HepG2 (cell line): Measurements from ENCODE around the gene ZMYND8. TPM values are rescaled to one million over a fixed set of nuclear protein-coding genes. Genes with fewer than 3 reads are reported as not detected.

Experiments used
- ARID3A ChIP-seq: IDR thresholded peaks from 2 replicates; pipeline ENCODE4 v1.6.1; 2012; ENCODE audit warnings: low read depth, low read length, improper control_type of control experiment
- DDIT3 ChIP-seq: sonication (generic); formaldehyde crosslinking; IDR thresholded peaks from 2 replicates; pipeline ENCODE4 v1.4.0; 2020; ENCODE audit warnings: mild to moderate bottlenecking, missing genetic modification reagents
- ETV6 ChIP-seq: sonication (generic); formaldehyde crosslinking; conservative IDR thresholded peaks from 2 replicates; pipeline ENCODE4 v1.4.0; 2020; ENCODE audit warnings: missing genetic modification reagents
- HIC2 ChIP-seq: sonication (generic); formaldehyde crosslinking; IDR thresholded peaks from 2 replicates; pipeline ENCODE4 v1.9.0; 2022; ENCODE audit warnings: low read depth, missing genetic modification reagents
- HMGXB4 ChIP-seq, 2 experiments: sonication (generic) in 1 of 2; formaldehyde crosslinking in 1 of 2; IDR thresholded peaks; 2 replicates each; pipeline versions ENCODE4 v1.4.0 to v1.6.1; 2018 to 2020; ENCODE audit warnings: missing genetic modification reagents in 2 of 2, borderline replicate concordance in 1 of 2, low read depth in 1 of 2, mild to moderate bottlenecking in 1 of 2, missing biosample characterization in 1 of 2
- IKZF1 ChIP-seq: fragments of 450-650 bp; IDR thresholded peaks from 2 replicates; pipeline ENCODE4 v1.7.1; 2016
- KAT7 ChIP-seq: IDR thresholded peaks from 2 replicates; pipeline ENCODE4 v1.6.1; 2018; ENCODE audit warnings: borderline replicate concordance, missing compliant biosample characterization
- MAZ ChIP-seq, 2 experiments: sonication (generic) in 1 of 2; formaldehyde crosslinking in 1 of 2; IDR thresholded peaks; 2 replicates each; pipeline versions ENCODE4 v1.5.0 to v1.6.1; 2012 to 2020; ENCODE audit warnings: low read depth in 2 of 2, mild to moderate bottlenecking in 2 of 2, borderline replicate concordance in 1 of 2, improper control_type of control experiment in 1 of 2, low read length in 1 of 2, missing genetic modification reagents in 1 of 2, moderate library complexity in 1 of 2
- NCOR1 ChIP-seq: fragments of 200-600 bp; sonication (generic); IDR thresholded peaks from 2 replicates; pipeline ENCODE4 v1.7.0; 2017; ENCODE audit warnings: antibody characterized with exemption, low read length, borderline replicate concordance
- RBM22 ChIP-seq: fragments of 200-400 bp; formaldehyde crosslinking; optimal IDR thresholded peaks from 2 replicates; pipeline ENCODE3; 2017; ENCODE audit warnings: mild to moderate bottlenecking, low read length, moderate library complexity
- SKI ChIP-seq: fragments of 450-650 bp; IDR thresholded peaks from one replicate; pipeline ENCODE4 v1.6.1; 2018; ENCODE audit warnings: mild to moderate bottlenecking; ENCODE audit not compliant: partially characterized antibody
- TAF1 ChIP-seq: sonication (generic); formaldehyde crosslinking; IDR thresholded peaks from 2 replicates; pipeline ENCODE4 v1.4.0; 2020; ENCODE audit warnings: missing genetic modification reagents
- ZBTB8A ChIP-seq: sonication (generic); formaldehyde crosslinking; IDR thresholded peaks from 2 replicates; pipeline ENCODE4 v1.4.0; 2020; ENCODE audit warnings: mild to moderate bottlenecking, low read depth, missing genetic modification reagents, borderline replicate concordance
- ZNF10 ChIP-seq: sonication (generic); formaldehyde crosslinking; IDR thresholded peaks from 2 replicates; pipeline ENCODE4 v1.4.0; 2020; ENCODE audit warnings: mild to moderate bottlenecking, low read depth, missing genetic modification reagents, borderline replicate concordance
- ZNF333 ChIP-seq: sonication (generic); formaldehyde crosslinking; IDR thresholded peaks from 2 replicates; pipeline ENCODE4 v1.4.0; 2020; ENCODE audit warnings: mild to moderate bottlenecking, missing genetic modification reagents, borderline replicate concordance
- ZNF468 ChIP-seq: sonication (generic); formaldehyde crosslinking; IDR thresholded peaks from 2 replicates; pipeline ENCODE4 v1.8.0; 2022; ENCODE audit warnings: mild to moderate bottlenecking, moderate library complexity, missing genetic modification reagents
- ZNF558 ChIP-seq: sonication (generic); formaldehyde crosslinking; IDR thresholded peaks from 2 replicates; pipeline ENCODE4 v1.9.0; 2022; ENCODE audit warnings: mild to moderate bottlenecking, missing genetic modification reagents, borderline replicate concordance
- ZNF724P ChIP-seq: sonication (generic); formaldehyde crosslinking; IDR thresholded peaks from 2 replicates; pipeline ENCODE4 v1.8.0; 2022; ENCODE audit warnings: missing genetic modification reagents, borderline replicate concordance
- ZNF761 ChIP-seq: sonication (generic); formaldehyde crosslinking; conservative IDR thresholded peaks from 2 replicates; pipeline ENCODE4 v1.4.0; 2020; ENCODE audit warnings: mild to moderate bottlenecking, missing genetic modification reagents
- ZSCAN31 ChIP-seq: sonication (generic); formaldehyde crosslinking; IDR thresholded peaks from 2 replicates; pipeline ENCODE4 v1.5.0; 2020; ENCODE audit warnings: low read depth, mild to moderate bottlenecking, missing genetic modification reagents
- ZSCAN5A ChIP-seq: sonication (generic); formaldehyde crosslinking; IDR thresholded peaks from 2 replicates; pipeline ENCODE4 v1.8.0; 2022; ENCODE audit warnings: mild to moderate bottlenecking, missing genetic modification reagents, borderline replicate concordance
- polyA plus RNA-seq, 8 experiments: library from polyadenylated mRNA; depleted of rRNA in 3 of 8; stranded (reverse) in 7 of 8; unstranded in 1 of 8; fragments of >200 nt; fragmentation: Illumina TruSeq in 4 of 8; extraction: Trizol in 4 of 8; gene quantifications; 2 replicates each; pipeline versions ENCODE4 v1.2.1 to v1.2.3, GENCODE V29; 2011 to 2016; ENCODE audit warnings: low read depth in 4 of 8, missing spikeins in 1 of 8, mixed read lengths in 1 of 8; ENCODE audit not compliant: insufficient read depth in 1 of 8
- total RNA-seq, 5 experiments: library from RNA; depleted of rRNA; stranded (reverse); fragments of >200 nt; fragmentation: Illumina TruSeq; extraction: Trizol; gene quantifications; 2 replicates each; pipeline ENCODE4 v1.2.3, GENCODE V29; 2016; ENCODE audit warnings: low read depth in 1 of 5

Gene ZMYND8
- total and polyA plus RNA-seq, 2 of the 13 experiments (the other 11 are each of a cell fraction or from before 2014, with no cell fraction given): 53.9 to 84.7 TPM

- TF ChIP-seq HMGXB4 (CRISPR knock-in tag; IDR thresholded peaks at IDR 0.05; ENCODE audit: borderline replicate concordance in 1 of 2, low read depth in 1 of 2) (no peak), RBM22 (peak; percentile 80), ZNF333 (CRISPR knock-in tag) (no peak), MAZ (IDR thresholded peaks at IDR 0.05; ENCODE audit: borderline replicate concordance, low read depth, low read length) (no peak), MAZ (CRISPR knock-in tag; IDR thresholded peaks at IDR 0.05; ENCODE audit: low read depth) (no peak), ZNF558 (CRISPR knock-in tag) (no peak), ZSCAN31 (CRISPR knock-in tag) (peak; percentile 77; the same call in 1 of the 2 replicates), ZNF468 (CRISPR knock-in tag) (no peak), IKZF1 (no peak), ZSCAN5A (peak; percentile 29; the same call in 1 of the 2 replicates), ZNF761 (CRISPR knock-in tag) (no peak), NCOR1 (peak; percentile 89; the same call in 1 of the 2 replicates), HIC2 (CRISPR knock-in tag) (peak; percentile 99), TAF1 (CRISPR knock-in tag) (no peak), ARID3A (peak; percentile 95), ETV6 (CRISPR knock-in tag) (no peak; the same call in 1 of the 2 replicates), SKI (peak; percentile 64), KAT7 (CRISPR knock-in tag) (no peak; the same call in 1 of the 2 replicates), ZNF10 (CRISPR knock-in tag) (no peak), ZNF724P (no peak), DDIT3 (CRISPR knock-in tag) (no peak), ZBTB8A (CRISPR knock-in tag) (no peak)
Observed at GRCh38 chr20:47320990-47321805, 35.3 kb downstream of the ZMYND8 start (continued).
